RKO (cell line): ENCODE data around the gene CLDN9.
A peak's percentile ranks its signal among the peaks of the same experiment; 100 is the strongest.
"Not testable (repeated sequence)": the region's sequence is repeated elsewhere in the genome, so short reads cannot be mapped to it uniquely, and the experiment has no call there.

Source experiments
- DNase-seq: peaks from one replicate; pipeline ENCODE4 v3.0.0-alpha.2; 2016; ENCODE audit warnings: low spot score

Gene CLDN9

GRCh38 chr16:3032624-3033023, 19.9 kb downstream of the CLDN9 start:
- DNase-seq = no peak

DNA sequence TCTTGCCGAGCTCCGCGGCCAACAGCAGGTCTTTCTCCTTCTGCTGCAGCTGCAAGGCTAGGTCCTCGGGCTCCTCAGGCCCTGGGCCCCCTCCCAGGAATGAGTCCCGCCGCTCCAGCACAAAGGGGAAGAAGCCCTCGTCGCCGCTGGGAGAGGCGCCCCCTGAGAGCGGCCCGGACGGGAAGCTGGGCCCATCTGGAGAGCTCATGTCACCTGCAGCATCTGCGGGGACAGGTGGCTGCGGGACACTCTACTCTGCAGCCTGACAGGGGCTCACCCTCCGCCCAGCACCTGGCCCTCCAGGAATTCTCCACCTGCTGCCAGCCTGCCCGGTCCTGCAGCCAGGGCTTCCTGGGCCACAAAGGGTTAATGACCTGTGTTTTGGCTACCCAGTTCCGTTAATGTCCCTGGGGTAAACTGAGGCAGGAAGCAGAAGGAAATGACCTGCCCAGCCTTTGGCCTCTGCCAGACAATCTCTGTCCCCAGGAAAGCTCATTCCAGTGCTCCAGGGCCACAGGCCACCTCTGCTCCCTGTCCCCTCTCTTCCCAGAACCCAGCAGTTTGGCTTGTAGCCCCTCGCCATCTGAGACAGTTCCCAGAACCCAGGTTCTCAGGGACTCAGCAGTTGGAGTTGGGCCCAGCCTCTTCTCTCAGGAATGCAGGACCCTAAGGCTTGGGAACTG, 22.7 kb downstream of the CLDN9 start:
- no peak for DNase-seq

GRCh38 chr16:3035972-3036725, 23.4 kb downstream of the CLDN9 start:
- no peak for DNase-seq

DNA sequence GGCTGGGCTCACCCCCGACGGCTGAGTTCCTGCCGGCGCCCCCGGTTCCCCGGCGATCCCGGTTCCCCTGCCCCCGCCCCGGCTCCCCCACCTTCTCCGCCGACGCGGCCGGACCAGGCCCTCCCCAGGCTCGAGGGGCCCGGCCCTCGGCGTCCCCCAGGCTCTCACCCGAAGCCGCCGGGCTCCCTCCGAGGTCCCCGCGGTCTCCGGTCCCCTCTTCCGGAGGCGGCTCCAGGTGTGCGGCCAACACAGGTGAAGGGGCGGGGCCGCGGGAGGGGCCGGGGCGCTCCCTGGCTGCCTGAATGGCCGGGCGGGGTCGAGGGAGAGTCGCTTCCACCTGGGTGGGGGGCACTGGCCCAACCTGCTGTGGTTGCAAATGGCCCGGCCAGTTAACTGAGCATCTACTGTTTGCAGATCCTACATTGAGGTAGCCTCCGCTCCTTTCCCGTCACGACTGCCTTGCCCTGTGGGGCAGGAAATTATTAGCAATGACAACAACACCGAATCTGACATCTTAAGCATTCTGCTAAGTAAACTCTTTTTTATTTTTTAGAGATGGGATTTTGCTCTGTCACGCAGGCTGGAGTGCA, 24.1 kb downstream of the CLDN9 start, which contains the start of gene BICDL2:
Gene BICDL2, minus strand, starts transcription at position 219 of the 590 bp plus-strand sequence. CDS start 1,448 bp downstream, outside the sequence.
- no peak for DNase-seq

- no peak for DNase-seq
These were observed 25.5 kb downstream of the CLDN9 start for GRCh38 chr16:3038256-3038655.

- DNase-seq = no peak
These were observed 26.2 kb downstream of the CLDN9 start for GRCh38 chr16:3038896-3039295.

DNA sequence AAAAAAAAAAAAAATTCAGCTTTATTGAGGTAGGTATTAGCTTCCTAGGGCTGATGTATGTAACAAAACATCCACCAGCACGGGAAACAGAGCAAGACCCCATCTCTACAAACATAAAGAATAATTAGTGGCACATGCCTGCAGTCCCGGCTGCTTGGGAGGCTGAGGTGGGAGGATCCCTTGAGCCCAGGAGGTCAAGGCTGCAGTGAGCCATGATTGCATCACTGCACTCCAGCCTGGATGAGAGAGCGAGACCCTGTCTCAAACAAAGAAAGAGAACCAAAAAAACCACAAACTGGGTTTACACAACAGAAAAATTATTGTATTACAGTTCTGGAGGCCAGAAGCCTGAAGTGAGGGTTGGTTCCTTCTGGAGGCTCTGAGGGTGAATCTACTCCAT, 29.7 kb downstream of the CLDN9 start:
- DNase-seq = no peak

DNA sequence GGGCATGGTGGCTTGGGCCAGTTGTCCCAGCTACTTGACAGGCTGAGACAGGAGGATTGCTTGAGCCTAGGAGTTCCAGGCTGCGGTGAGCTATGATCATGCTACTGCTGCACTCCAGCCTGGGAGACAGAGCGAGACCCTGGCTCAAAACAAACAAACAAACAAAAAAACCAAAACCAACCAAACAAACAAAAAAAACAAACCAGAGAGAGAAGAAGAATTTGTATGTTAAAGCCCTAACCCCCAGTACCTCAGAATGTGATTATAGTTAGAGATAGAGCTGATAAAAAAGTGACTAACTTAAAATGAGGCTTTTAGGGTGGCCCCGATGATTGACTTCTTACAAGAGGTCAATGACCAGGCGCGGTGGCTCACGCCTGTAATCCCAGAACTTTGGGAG, 32.0 kb downstream of the CLDN9 start:
- DNase-seq = no peak

- peak; percentile 52 for DNase-seq
These were observed 33.3 kb downstream of the CLDN9 start, which contains the start of gene MMP25 for GRCh38 chr16:3045758-3046640. Gene MMP25 (plus strand): TSS chr16:3046561. CDS start chr16:3046918, 357 bp downstream.

DNA sequence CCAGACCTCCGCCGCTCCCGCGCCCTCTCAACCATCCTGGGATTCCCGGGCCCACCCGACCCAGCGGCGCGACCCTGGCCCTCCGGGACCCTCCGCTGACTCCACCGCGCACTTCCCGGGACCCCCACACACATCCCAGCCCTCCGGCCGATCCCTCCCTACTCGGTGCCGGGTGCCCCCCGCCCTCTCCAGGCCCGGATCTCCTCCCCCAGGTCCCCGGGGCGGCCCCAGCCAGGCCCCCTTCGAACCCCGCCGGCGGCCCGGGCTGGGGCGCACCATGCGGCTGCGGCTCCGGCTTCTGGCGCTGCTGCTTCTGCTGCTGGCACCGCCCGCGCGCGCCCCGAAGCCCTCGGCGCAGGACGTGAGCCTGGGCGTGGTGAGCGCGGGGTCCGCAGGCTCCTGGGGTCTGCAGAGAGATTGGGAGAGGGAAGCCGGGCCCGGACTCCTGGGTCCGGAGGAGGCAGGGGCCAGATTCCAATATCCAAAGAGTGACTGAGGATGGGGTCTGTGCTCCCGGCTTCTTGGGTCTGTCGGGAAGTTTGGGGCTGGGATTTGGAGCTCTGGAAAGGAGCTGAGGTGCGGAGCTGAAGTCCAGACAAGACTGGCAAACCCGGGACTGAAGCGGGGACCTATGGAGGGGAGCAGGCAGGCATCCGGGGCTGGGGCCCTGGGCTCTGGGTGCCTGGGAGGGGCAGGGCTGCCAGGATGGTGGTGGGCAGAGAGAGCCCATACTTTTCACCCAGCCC, 34.1 kb downstream of the CLDN9 start:
- no peak for DNase-seq

DNA sequence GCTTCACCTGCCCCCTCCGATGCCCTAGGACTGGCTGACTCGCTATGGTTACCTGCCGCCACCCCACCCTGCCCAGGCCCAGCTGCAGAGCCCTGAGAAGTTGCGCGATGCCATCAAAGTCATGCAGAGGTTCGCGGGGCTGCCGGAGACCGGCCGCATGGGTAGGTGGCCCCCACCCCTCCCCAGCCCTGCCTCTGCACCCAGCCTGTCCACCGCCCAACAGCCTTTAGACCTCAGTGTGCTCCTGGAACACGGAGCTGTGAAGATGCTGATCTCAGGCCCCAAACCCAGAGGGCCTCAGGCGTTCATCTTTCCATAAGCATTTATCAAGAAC, 34.6 kb downstream of the CLDN9 start:
- no peak for DNase-seq

DNA sequence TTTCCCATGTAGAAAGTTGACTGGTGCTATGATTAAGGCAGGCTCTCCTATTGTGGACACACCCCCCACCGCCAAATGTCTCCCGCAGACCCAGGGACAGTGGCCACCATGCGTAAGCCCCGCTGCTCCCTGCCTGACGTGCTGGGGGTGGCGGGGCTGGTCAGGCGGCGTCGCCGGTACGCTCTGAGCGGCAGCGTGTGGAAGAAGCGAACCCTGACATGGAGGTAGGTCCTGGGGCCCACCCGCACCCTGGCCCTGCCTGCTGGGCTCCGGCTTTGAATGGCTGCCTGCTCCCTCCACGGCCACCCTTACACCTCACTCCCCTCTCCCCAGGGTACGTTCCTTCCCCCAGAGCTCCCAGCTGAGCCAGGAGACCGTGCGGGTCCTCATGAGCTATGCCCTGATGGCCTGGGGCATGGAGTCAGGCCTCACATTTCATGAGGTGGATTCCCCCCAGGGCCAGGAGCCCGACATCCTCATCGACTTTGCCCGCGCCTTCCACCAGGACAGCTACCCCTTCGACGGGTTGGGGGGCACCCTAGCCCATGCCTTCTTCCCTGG, 37.3 kb downstream of the CLDN9 start:
- no peak for DNase-seq

GRCh38 chr16:3050487-3050886, 37.8 kb downstream of the CLDN9 start:
- DNase-seq = no peak

DNA sequence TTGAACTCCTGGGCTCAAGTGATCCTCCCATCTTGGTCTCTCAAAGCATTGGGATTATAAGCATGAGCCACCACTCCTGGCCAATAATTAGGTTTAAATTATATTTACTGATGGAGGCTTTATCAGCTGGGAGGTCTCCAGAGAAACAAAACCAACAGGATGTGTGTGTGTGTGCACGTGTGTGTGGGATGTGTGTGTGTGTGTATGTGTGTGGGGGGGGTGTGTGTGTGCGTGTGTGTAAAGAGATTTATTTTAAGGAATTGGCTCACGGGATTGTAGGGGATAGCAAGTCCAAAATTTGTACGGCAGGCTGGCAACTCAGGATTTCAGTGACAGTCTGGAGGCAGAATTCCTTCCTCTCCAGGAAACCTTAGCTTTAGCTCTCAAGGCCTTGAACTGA, 38.3 kb downstream of the CLDN9 start:
- DNase-seq = no peak

DNA sequence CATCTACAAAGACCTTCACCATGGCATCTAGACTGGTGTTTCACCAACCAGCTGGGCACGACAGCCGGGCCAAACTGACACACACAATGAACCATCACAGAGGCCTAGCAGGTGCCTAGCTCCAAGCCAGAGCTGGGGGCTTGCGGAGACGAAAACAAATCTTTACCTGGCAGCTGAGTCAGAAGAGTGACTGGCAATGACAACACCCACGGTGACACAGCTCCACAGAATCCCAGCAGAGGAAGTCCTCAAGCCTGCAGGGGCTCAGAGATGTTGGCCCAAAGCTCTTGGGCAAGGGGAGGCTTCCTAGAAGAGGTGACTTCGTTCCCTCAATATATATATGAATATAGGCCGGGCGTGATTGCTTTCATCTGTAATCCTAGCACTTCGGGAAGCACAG, 38.8 kb downstream of the CLDN9 start:
- no peak for DNase-seq

- not testable (repeated sequence) for DNase-seq
These were observed 40.0 kb downstream of the CLDN9 start for GRCh38 chr16:3052571-3053329.

DNA sequence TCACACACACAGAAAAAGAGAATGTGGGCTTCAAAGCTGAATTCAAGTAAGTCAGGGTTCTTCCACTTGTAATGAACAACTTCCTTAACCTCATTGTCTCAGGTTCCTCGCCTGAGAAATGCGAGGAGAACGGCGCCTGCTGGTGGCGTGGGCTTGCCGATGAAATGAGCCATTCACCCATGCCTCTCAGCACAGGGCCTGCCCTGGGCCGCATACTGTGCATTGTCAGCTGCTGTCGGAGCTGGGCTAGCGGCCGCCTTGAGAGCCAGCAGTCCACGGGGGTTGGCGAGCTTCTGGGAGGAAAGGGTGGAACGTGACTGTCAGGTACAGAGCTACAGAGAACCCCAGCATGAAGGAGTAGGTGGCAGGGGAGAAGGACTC, 40.6 kb downstream of the CLDN9 start:
- not testable (repeated sequence) for DNase-seq

GRCh38 chr16:3054965-3055733, 42.4 kb downstream of the CLDN9 start:
- DNase-seq = no peak

GRCh38 chr16:3055734-3056115, 43.0 kb downstream of the CLDN9 start:
- not testable (repeated sequence) for DNase-seq
